Measurements from ENCODE around the gene GPR31. TPM values are rescaled to one million over a fixed set of nuclear protein-coding genes. Genes with fewer than 3 reads are reported as not detected.
"Not testable (repeated sequence)": the region's sequence is repeated elsewhere in the genome, so short reads cannot be mapped to it uniquely, and the experiment has no call there.

The GPR31 gene
- polyA plus RNA-seq, 3 donors, result not detected

DNA sequence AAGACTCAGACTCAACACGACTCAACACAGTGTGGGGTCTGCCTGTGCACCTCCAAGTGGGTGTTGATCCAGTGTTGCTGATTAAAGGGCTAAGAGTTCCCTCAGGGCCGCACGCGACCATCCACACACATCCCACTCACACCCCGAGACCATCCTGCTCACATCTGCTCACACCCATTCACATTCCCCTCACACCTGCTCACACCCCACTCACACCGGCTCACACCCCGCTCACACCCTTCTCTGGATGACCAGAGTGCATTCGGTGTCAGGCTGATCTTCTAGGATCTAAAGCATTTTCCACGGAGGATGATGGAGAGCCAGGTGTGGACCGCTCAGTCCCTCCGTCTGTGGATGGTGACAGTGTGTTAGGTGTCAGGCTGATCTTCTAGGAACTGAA is 13.5 kb upstream of the GPR31 start:
- DNase-seq (ENCODE audit: extremely low read depth in 1 of 11, low read depth in 9 of 11, low spot score in 4 of 11), result not testable (repeated sequence)

DNA sequence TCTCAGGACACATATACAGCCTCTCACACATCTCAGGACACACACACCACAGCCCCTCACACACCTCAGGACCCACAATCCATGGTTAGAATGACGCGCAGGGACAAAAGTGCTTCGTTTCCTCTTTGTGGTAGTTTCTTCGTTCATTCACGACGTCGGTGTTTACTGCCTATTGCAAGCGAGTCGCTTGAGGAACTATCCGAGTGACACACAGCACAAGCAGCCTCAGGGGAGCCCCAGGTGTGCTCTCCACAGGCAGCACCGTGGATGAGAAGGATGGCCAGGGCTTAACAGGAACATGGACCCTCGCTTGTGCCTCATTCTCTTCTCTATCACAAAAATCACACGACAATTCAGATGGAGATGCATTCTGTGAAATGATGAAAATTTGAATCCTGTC is 12.1 kb upstream of the GPR31 start:
- not testable (repeated sequence) for DNase-seq (ENCODE audit: extremely low read depth in 1 of 11, low read depth in 9 of 11, low spot score in 4 of 11)

DNA sequence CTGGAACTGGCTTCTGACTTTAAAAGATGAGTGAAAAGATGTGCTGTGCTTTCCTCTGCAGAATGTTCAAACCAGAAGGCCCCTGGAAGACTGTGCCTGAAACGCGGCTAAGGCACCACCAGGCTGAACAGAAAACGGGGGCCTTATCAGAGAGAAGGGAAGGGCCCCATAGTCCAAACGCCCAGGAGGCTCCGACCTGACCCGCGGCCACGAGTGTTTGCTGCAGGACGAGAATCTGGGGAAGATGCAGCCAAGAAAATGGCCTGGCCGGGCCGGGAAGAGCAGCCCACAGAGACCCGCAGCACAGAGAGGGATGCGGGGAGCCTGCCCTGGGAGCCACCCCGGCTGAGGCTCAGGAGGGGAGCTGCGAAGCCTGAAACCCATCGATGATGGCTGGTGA is 10.5 kb upstream of the GPR31 start:
- not testable (repeated sequence) for DNase-seq (ENCODE audit: extremely low read depth in 1 of 11, low read depth in 9 of 11, low spot score in 4 of 11)

DNA sequence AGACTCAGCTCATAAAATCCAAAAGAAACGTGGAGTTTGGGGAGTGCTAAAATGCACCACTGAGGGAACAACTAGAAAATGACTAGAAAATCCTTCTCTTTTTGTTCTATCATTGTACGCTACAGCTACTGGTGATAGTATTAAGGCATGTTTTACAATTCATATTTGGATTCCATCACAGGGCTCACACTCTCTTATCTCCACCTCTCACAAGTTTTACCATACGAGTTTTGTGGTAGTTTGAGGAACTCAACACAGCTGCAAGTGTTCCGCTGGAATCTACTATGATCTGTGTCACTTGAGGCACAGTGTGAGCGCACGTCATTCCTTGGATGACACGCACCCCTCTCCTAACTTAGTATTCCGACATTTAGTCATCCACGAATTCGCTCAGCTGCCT is 9.9 kb upstream of the GPR31 start:
- not testable (repeated sequence) for DNase-seq (ENCODE audit: extremely low read depth in 1 of 11, low read depth in 9 of 11, low spot score in 4 of 11)

DNA sequence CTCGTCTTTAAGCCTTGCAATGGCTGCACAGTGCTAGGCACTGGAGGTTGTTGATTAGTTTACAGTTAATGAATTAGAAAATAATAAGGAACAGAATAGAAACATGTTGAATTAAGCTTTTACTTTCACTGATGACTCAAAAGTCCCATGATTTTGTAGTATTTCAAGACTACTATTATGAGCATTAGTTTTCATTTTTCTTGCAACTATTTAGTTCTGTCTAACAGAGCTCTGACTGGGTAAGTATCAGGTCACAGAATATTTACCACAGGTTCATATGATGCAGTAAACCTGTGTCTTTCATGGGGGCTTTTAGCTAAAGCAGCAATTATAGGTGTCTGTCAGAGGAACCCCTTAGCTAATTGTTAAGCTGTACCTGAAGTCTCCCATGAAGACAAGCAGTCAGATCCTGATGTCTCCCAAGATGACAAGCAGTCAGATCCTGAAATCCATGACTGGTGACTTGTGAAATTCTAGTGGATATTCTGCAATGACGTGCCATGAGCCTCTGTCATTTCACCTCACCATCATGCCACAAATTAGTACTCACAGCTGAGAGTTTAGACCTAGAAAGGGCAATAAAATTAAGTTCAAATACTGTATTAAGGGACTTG is 8.2 kb upstream of the GPR31 start:
- DNase-seq (ENCODE audit: extremely low read depth in 1 of 11, low read depth in 9 of 11, low spot score in 4 of 11), result no peak

DNA sequence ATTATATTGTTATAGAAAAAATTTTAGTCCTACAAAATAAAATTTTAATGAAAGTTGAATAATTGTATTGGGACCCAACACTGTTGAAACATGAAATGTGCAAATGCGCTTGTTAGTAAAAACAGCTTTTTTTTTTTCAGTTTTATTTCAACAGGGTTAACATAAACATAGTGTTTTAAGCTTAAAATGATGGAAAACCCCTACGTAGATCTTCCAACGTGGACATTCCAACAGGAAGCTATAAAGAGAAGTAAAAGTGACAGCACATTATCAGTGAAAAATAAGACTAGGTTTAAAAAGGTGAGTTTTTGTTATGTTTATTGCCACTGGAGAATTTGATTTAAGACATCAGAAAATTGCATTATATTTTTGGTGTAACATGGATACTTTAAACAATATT is 6.5 kb upstream of the GPR31 start:
- DNase-seq (ENCODE audit: extremely low read depth in 1 of 11, low read depth in 9 of 11, low spot score in 4 of 11), result no peak

DNA sequence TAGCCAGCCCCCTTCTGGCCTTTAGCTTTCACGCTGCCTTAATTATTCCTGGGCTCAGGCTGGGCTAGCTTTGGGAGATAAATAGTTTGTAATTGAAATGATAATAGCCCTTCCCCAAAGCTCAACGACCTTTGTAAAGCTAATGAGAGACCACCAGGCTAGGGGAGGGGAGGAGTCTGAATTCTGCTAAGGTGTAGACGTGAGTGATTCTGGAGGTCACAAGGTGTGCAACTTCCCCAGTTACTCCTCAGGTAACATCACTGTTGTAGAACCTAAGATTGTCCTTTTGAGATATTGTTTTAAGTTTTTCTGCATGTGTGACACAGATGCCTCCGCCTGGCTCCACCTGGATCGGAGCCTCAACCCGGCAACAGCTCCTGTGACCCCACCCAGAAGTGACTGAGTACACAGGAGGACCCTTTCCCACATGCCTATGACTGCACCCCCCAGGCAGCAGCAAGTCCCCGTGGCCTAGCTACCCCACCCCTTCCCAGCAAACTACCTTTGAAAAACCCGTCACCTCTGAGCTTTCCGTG is 5.8 kb upstream of the GPR31 start:
- DNase-seq (ENCODE audit: extremely low read depth in 1 of 11, low read depth in 9 of 11, low spot score in 4 of 11), result no peak

DNA sequence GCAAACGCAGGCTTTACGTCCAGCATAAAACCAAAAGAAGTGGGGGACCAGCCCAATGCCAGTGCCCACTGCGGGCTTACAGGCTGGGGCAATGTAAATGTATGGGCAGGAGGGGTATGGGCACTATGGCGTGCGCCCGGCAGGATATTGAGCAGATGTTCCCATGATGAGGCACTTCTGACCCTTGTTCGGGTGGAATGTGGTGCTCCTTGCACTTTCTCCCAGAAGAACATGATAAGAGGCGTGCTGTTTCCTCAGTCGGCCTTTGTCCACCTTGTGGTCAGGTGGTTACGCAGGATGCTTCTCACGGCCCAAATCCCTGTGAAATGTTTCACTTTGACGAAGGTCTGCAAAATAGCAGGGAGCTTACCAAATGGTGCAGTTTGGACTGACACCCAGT is 4.8 kb upstream of the GPR31 start:
- no peak for DNase-seq (ENCODE audit: extremely low read depth in 1 of 11, low read depth in 9 of 11, low spot score in 4 of 11)

DNA sequence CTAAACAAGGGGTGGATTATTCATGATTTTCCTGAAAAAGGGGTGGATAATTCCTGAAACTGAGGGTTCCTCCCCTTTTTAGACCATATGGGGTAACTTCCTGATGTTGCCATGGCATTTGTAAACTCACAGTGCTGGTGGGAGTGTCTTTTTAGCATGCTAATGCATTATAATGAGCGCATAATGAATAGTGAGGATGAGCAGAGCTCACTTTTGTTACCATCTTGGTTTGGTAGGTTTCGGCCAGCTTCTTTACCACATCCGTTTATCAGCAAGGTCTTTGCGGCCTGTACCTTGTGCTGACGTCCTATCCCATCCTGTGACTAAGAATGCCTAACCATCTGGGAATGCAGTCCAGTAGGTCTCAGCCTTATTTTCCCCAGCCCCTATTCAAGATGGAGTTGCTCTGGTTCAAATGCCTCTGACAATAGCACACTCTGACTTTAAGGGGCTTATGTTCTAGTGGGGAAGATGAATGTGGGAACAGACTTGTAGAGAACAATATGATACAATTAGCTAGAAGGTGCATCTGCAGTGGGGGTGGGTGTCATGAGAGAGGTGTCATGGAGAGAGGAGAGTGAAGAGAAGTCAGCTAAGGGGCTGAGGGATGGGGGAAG is 4.2 kb upstream of the GPR31 start:
- no peak for DNase-seq (ENCODE audit: extremely low read depth in 1 of 11, low read depth in 9 of 11, low spot score in 4 of 11)

DNA sequence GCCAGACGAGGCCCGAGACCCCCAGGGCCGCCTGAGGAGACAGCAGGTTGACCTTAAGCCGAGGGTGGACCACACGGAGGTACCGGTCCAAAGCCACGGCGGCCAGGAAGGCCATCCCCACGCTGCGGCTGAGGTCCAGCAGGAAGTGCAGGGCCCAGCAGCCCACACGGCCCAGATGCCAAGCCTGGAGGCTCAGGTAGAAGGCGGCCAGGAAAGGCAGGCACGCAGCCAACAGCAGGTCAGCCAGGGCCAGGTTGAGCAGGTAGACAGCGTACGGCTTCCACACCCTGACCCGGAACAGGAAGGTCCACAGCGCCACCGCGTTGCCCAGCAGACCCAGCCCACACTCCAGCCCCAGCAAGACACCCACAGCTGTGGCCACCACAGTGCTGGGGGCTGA is 366 bp downstream of the GPR31 start:
- no peak for DNase-seq (ENCODE audit: extremely low read depth in 1 of 11, low read depth in 9 of 11, low spot score in 4 of 11)

DNA sequence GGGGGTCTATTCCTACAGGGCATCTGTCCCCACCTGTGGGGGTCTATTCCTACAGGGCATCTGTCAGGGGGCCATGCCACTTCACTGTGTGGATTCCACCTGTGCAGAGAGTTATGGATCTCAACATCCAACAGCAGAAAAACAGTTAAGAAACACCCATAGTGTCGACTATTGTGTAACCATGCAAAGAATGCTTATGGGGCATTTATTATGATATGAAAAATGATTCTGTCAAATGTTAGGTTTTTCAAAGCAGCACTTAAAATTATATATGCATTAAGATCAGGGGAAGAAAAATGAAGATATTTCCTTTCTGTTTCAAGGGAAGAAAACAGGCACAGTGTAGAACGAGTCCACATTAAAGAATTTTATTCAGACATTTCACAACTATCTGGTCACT is 2.9 kb downstream of the GPR31 start:
- no peak for DNase-seq (ENCODE audit: extremely low read depth in 1 of 11, low read depth in 9 of 11, low spot score in 4 of 11)

DNA sequence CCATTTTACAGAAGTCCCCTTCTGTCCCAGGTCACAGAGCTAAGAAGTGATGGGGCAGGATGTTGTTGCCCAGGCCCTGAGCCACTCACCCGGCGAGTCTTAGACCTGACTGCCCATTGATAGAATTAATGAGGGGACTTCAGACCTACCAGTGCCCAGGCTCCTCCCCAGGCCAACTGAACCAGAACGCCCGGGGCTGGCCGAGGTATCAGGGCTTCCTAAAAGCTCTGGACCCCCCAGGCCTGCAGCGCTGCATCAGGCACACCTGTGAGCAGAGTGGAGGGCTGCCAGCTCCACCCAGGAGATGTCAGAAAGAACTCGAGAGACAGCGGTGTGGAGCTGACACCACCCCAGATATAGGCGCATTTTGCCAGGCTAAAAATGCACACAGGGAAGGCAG is 3.5 kb downstream of the GPR31 start:
- no peak for DNase-seq (ENCODE audit: extremely low read depth in 1 of 11, low read depth in 9 of 11, low spot score in 4 of 11)

DNA sequence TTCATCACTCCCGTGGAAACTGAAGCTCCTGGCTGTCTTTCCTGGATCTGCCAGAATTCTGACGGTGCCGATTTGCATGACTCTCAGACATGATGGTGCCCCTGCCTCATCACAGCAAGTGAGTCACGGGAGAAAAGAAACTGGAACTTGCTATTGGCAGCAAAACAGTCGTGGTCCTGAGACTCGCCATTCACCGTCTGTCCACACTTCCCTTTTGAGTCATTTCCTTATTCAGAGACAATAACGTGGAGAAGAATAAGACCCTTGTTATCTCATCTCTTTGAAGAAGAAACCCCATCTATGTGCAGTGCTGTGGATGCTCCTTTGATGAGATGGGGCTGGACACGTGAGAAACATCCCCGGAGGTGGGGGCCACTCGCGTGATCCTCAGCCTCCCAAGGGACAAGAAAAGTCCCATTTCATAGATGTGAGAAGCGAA is 4.2 kb downstream of the GPR31 start:
- no peak for DNase-seq (ENCODE audit: extremely low read depth in 1 of 11, low read depth in 9 of 11, low spot score in 4 of 11)

DNA sequence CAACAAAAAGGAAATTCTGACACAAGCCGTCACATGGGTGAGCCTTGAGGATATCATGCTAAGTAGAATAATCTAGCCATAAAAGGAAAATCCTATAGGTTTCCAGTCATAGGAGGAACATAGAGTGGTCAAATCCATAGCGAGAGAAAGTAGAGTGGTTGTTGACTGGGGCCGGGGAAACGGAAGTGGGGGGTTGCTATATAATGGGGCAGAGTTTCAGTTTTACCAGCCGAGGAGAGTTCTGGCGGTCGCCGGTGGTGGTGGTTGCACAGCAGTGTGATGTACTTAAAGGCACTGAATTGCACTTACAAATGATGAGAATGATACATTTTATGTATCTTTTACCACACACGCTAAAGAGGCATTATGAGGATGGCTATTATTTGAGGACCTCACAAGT is 4.9 kb downstream of the GPR31 start:
- no peak for DNase-seq (ENCODE audit: extremely low read depth in 1 of 11, low read depth in 9 of 11, low spot score in 4 of 11)

DNA sequence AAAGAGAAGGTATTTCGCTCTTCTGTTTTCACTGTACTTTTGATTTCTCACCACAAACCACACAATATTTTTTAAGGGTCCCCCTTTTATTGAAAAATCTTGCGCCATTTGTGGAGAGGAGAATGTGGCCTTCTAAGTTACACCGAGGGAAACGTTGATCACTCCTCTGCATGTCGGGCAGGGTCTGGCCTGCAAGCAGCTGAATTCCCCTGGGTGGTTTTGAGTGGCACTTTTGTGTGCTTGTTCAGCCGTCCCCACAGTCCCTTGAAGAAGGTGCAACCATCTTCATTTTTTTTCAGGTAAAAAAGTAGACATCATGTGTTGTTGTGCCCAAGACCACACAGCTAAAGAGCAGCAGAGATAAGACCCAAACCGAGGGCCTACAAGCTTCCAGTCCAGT is 6.1 kb downstream of the GPR31 start:
- no peak for DNase-seq (ENCODE audit: extremely low read depth in 1 of 11, low read depth in 9 of 11, low spot score in 4 of 11)

DNA sequence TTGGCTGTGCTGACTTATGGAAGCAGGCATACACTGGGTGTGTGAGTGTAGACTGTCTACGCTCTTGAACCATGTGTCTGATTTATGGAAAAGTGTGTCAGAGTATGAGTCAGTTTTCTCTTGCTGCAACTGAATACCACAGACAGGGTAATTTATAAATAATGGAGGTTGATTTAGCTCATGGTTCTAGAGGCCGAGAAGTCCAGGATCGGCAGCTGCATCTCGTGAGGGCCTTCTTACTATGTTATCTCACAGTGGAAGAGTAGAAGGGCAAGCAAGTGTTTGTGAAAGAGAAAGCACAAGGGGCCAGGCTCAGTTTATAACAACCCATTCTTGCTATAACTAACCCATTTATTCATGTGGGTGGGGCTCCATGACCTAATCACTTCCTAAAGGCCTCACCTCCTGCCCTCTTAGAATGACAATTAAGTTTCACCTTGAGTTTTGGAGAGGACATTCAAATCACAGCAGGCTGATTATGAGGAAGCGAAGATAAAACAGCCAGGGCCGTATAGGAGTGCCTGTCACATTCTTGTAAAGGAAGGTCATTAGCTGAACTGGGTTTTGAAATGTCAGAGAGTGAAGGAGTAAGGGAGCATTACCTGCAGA is 6.7 kb downstream of the GPR31 start:
- no peak for DNase-seq (ENCODE audit: extremely low read depth in 1 of 11, low read depth in 9 of 11, low spot score in 4 of 11)

DNA sequence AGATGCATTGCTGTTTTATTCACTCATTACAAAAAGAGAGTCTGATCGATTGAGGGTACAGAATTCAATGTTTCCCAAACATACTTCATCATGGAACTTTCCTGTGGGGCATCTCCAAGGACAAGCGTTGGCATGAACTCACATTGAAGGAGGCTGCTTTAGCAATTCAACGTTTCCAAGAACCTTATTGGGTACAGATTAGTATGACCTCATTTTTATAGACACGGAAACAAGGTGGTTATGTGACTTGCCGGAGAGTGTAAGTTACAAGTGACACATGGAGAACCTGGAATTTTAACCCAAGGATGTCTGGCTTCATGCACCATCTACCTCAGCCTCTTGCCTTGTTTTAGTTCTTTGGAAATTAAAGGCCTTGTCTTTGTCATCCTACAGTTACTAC is 8.8 kb downstream of the GPR31 start:
- no peak for DNase-seq (ENCODE audit: extremely low read depth in 1 of 11, low read depth in 9 of 11, low spot score in 4 of 11)

DNA sequence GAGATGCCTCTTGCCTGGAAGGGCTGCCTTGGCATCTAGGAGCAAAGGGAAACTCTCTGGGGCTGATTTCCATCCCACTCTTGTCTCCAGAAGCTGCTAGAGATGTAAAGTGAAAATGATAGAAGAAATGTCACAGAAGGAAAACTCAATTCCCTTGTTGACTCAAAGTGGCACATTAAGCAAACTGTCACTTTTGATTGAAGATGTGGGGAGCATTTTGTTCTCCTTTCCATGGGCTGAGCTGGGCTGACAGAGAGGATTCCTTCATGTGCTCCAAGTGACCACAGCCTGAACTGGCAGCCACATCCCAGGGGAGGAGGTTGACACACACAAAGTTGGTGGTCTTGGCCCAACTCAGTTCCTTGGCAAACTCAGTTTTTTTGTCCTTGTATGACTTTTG is 9.8 kb downstream of the GPR31 start:
- DNase-seq (ENCODE audit: extremely low read depth in 1 of 11, low read depth in 9 of 11, low spot score in 4 of 11), result no peak

DNA sequence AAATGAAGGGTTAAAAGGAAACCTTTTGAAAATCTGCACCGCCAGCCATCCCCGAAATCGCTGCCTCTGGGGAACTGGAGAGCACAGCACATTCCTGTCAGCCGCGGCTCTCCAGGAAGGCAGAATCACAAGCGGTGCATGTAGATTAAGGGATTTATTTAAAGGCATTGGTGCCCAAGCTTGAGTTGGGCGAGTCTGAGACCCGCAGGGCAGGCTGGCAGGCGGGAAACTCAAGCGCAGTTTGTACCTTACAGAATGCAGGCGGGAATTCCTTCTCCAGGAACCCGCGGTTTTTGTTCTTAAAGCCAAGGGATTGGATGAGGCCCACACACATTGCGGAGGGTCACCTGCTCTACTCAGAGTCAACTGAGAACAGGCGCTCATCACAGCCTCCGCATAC is 10.8 kb downstream of the GPR31 start:
- DNase-seq (ENCODE audit: extremely low read depth in 1 of 11, low read depth in 9 of 11, low spot score in 4 of 11), result no peak

DNA sequence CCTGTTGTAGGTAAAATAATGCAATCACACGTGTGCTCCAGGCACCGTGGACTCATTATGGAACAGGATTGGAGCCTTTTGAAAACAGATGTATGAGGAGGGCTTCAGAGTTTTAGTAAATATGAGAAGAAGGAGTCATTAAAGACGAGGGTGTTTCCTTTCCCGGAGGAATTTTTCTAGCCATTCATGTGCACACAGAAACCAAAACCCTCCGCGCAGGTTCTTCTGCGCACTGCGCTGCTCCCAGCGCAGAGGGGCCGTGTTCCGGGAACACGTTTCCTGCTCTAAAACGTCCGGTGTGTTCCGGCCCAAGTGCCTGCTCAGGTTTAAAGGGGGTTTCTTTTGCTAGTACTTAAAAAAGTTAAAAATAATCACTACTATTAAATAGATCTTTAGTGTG is 11.6 kb downstream of the GPR31 start:
- no peak for DNase-seq (ENCODE audit: extremely low read depth in 1 of 11, low read depth in 9 of 11, low spot score in 4 of 11)

DNA sequence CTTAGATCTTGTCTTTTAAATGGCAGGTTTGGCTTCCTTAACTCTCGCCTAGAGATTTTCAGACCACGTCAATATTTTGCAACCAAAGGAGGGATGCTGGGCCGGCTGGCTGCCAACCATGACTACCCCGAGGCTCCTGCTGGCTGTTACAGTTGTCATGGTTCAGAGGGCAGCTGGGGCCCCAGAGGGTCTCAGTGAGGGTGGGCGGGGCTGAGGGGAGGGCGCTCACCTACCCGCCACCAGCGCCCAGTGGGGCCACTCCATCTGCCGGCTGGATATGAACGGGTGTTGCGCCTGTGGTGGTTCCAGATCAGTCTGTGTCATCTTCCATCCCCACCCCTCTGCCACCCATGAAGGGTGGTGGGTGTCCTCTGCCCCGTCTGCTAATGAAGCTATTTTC is 12.3 kb downstream of the GPR31 start:
- no peak for DNase-seq (ENCODE audit: extremely low read depth in 1 of 11, low read depth in 9 of 11, low spot score in 4 of 11)
